HepG2 (cell line): ENCODE results near the gene AGBL3. TPM values are rescaled to one million over a fixed set of nuclear protein-coding genes. Genes with fewer than 3 reads are reported as not detected.

Experiments used
- ASH2L ChIP-seq: fragments of 300-600, 200-600 bp; sonication (generic); IDR thresholded peaks from 2 replicates; pipeline ENCODE4 v1.7.0; 2017; ENCODE audit warnings: low read depth, mild to moderate bottlenecking, moderate library complexity, mixed read lengths, low read length; ENCODE audit not compliant: insufficient read length
- BORCS8-MEF2B ChIP-seq: sonication (generic); formaldehyde crosslinking; IDR thresholded peaks from 2 replicates; pipeline ENCODE4 v1.8.0; 2022; ENCODE audit warnings: mild to moderate bottlenecking, missing genetic modification reagents
- DRAP1 ChIP-seq: IDR thresholded peaks from 2 replicates; pipeline ENCODE4 v1.6.1; 2016; ENCODE audit warnings: missing genetic modification reagents, missing compliant biosample characterization
- ELF3 ChIP-seq: IDR thresholded peaks from 2 replicates; pipeline ENCODE4 v1.6.1; 2016; ENCODE audit warnings: missing genetic modification reagents, missing compliant biosample characterization
- ERF ChIP-seq: IDR thresholded peaks from 2 replicates; pipeline ENCODE4 v1.6.1; 2018; ENCODE audit warnings: missing biosample characterization, missing genetic modification reagents
- FOXC1 ChIP-seq: sonication (generic); formaldehyde crosslinking; IDR thresholded peaks from 2 replicates; pipeline ENCODE4 v1.8.0; 2022; ENCODE audit warnings: mild to moderate bottlenecking, missing genetic modification reagents, borderline replicate concordance
- HES4 ChIP-seq: sonication (generic); formaldehyde crosslinking; IDR thresholded peaks from 2 replicates; pipeline ENCODE4 v1.9.0; 2021; ENCODE audit warnings: mild to moderate bottlenecking, missing genetic modification reagents, borderline replicate concordance
- KAT8 ChIP-seq: IDR thresholded peaks from 2 replicates; pipeline ENCODE4 v1.6.1; 2016; ENCODE audit warnings: missing genetic modification reagents, missing compliant biosample characterization
- KDM2A ChIP-seq: sonication (generic); formaldehyde crosslinking; IDR thresholded peaks from 2 replicates; pipeline ENCODE4 v1.4.0; 2020; ENCODE audit warnings: low read depth, missing genetic modification reagents, borderline replicate concordance
- MED1 ChIP-seq: sonication (generic); formaldehyde crosslinking; IDR thresholded peaks from 2 replicates; pipeline ENCODE4 v1.4.0; 2020; ENCODE audit warnings: missing genetic modification reagents
- MXI1 ChIP-seq: IDR thresholded peaks from 3 replicates; pipeline ENCODE4 v1.6.1; 2012; ENCODE audit warnings: low read depth, low read length, inconsistent platforms, borderline replicate concordance
- RAD21 ChIP-seq: fragments of 450-650 bp; formaldehyde crosslinking; IDR thresholded peaks from 2 replicates; pipeline ENCODE4 v1.5.0; 2020; ENCODE audit warnings: mild to moderate bottlenecking
- RFXAP ChIP-seq: sonication (generic); formaldehyde crosslinking; IDR thresholded peaks from 2 replicates; pipeline ENCODE4 v1.4.0; 2020; ENCODE audit warnings: missing genetic modification reagents, borderline replicate concordance
- STAG1 ChIP-seq: sonication (generic); formaldehyde crosslinking; IDR thresholded peaks from 2 replicates; pipeline ENCODE4 v1.4.0; 2020; ENCODE audit warnings: missing genetic modification reagents
- UBTF ChIP-seq: sonication (generic); formaldehyde crosslinking; IDR thresholded peaks from 2 replicates; pipeline ENCODE4 v1.4.0; 2020; ENCODE audit warnings: mild to moderate bottlenecking, missing genetic modification reagents
- ZNF264 ChIP-seq: sonication (generic); formaldehyde crosslinking; IDR thresholded peaks from 2 replicates; pipeline ENCODE4 v1.4.0; 2020; ENCODE audit warnings: missing genetic modification reagents
- ZNF687 ChIP-seq: sonication (generic); formaldehyde crosslinking; IDR thresholded peaks from 2 replicates; pipeline ENCODE4 v1.5.1; 2020; ENCODE audit warnings: mild to moderate bottlenecking, missing genetic modification reagents, moderate library complexity
- ZNF792 ChIP-seq: IDR thresholded peaks from 2 replicates; pipeline ENCODE4 v1.6.1; 2016
- ZSCAN20 ChIP-seq: sonication (generic); formaldehyde crosslinking; IDR thresholded peaks from 2 replicates; pipeline ENCODE4 v1.4.0; 2020; ENCODE audit warnings: missing genetic modification reagents, mild to moderate bottlenecking, borderline replicate concordance
- ZSCAN9 ChIP-seq: IDR thresholded peaks from 2 replicates; pipeline ENCODE4 v1.6.1; 2016; ENCODE audit warnings: borderline replicate concordance
- polyA plus RNA-seq, 8 experiments: library from polyadenylated mRNA; depleted of rRNA in 3 of 8; stranded (reverse) in 7 of 8; unstranded in 1 of 8; fragments of >200 nt; fragmentation: Illumina TruSeq in 4 of 8; extraction: Trizol in 4 of 8; gene quantifications; 2 replicates each; pipeline versions ENCODE4 v1.2.1 to v1.2.3, GENCODE V29; 2011 to 2016; ENCODE audit warnings: low read depth in 4 of 8, missing spikeins in 1 of 8, mixed read lengths in 1 of 8; ENCODE audit not compliant: insufficient read depth in 1 of 8
- total RNA-seq, 5 experiments: library from RNA; depleted of rRNA; stranded (reverse); fragments of >200 nt; fragmentation: Illumina TruSeq; extraction: Trizol; gene quantifications; 2 replicates each; pipeline ENCODE4 v1.2.3, GENCODE V29; 2016; ENCODE audit warnings: low read depth in 1 of 5

AGBL3 gene
- total and polyA plus RNA-seq, 2 of the 13 experiments (the other 11 are each of a cell fraction or from before 2014, with no cell fraction given): 2.2 to 7.2 TPM

DNA sequence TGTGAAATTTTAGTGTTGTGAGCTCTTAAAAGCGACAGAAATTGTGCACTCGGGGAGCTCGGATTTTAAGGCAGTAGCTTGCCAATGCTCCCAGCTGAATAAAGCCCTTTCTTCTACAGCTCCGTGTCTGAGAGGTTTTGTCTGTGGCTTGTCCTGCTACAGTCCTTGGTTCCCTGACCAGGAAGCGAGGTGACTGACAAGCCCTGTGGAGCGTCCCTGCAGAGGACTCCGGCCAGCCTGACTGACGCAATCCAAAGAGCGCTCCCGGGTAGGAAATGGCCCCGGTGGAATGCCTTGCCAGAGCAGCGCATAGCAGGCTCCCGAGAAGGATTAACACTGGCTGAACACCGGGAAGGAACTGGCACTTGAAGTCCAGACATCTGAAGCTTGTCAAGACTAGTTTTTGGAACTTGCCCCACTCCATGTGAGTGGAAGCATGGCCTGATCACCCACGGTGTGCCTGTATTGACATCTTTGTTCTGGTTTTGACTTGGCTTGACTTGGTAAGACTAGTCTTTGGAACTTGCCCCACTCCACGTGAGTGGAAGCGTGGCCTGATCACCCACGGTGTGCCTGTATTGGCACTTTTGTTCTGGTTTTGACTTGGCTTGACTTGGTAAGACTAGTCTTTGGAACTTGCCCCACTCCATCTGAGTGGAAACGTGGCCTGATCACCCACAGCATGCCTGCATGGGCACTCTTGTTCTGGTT lies 185.4 kb downstream of the AGBL3 start (continued):
- peak; percentile 58; the same call in 1 of the 2 replicates for TF ChIP-seq MED1 (CRISPR knock-in tag)
- TF ChIP-seq HES4 (CRISPR knock-in tag): 0 out of 2 replicates have a peak, but pooled peaks have one; percentile 22
- TF ChIP-seq RFXAP (CRISPR knock-in tag): 0 out of 2 replicates have a peak, but pooled peaks have one; percentile 29
- peak; percentile 60 for TF ChIP-seq UBTF (CRISPR knock-in tag)
- TF ChIP-seq ASH2L: peak; percentile 11
- TF ChIP-seq BORCS8-MEF2B (CRISPR knock-in tag): peak; percentile 51; the same call in 1 of the 2 replicates
- 0 out of 2 replicates have a peak, but pooled peaks have one; percentile 16 for TF ChIP-seq ZSCAN20 (CRISPR knock-in tag)
- TF ChIP-seq ELF3 (CRISPR knock-in tag): peak; percentile 73
- TF ChIP-seq DRAP1: peak; percentile 77
- peak; percentile 32; the same call in 1 of the 2 replicates for TF ChIP-seq ZSCAN9 (CRISPR knock-in tag)
- peak; percentile 71 for TF ChIP-seq ZNF687
- TF ChIP-seq FOXC1: 0 out of 2 replicates have a peak, but pooled peaks have one; percentile 42
- TF ChIP-seq MXI1: peak; percentile 42; the same call in 1 of the 3 replicates
- TF ChIP-seq KAT8 (CRISPR knock-in tag): peak; percentile 49; the same call in 1 of the 2 replicates
- peak; percentile 66; the same call in 1 of the 2 replicates for TF ChIP-seq KDM2A
- TF ChIP-seq ZNF792 (CRISPR knock-in tag): peak; percentile 42; the same call in 1 of the 2 replicates
- TF ChIP-seq ZNF264: peak; percentile 7; the same call in 1 of the 2 replicates
- TF ChIP-seq ERF (CRISPR knock-in tag): 0 out of 2 replicates have a peak, but pooled peaks have one; percentile 15
- 0 out of 2 replicates have a peak, but pooled peaks have one; percentile 20 for TF ChIP-seq RAD21 (CRISPR knock-in tag)
- peak; percentile 2; the same call in 1 of the 2 replicates for TF ChIP-seq STAG1 (CRISPR knock-in tag)
